SK-N-SH treated with all-trans-retinoic acid at 6 μM for 48 hours (cell line): ENCODE data around the gene ATOX1.

Experiments
- CSDC2 ChIP-seq: fragments of 250-450 bp; sonication (Bioruptor Pico); IDR thresholded peaks from 2 replicates; pipeline ENCODE4 v1.5.0; 2020; ENCODE audit warnings: mild to moderate bottlenecking, moderate library complexity
- RARB ChIP-seq: fragments of 250-450 bp; sonication (Bioruptor Pico); IDR thresholded peaks from 2 replicates; pipeline ENCODE4 v1.8.0; 2021; ENCODE audit warnings: mild to moderate bottlenecking, moderate library complexity
- TOX ChIP-seq: fragments of 250-450 bp; sonication (Bioruptor Pico); IDR thresholded peaks from 2 replicates; pipeline ENCODE4 v1.8.0; 2021; ENCODE audit warnings: mild to moderate bottlenecking, moderate library complexity, borderline replicate concordance
- ZC3H10 ChIP-seq: fragments of 250-450 bp; sonication (Bioruptor Pico); IDR thresholded peaks from 2 replicates; pipeline ENCODE4 v1.5.1; 2021; ENCODE audit warnings: mild to moderate bottlenecking, moderate library complexity
- ZNF565 ChIP-seq: fragments of 450-650 bp; formaldehyde crosslinking; conservative IDR thresholded peaks from 2 replicates; pipeline ENCODE4 v1.5.0; 2020; ENCODE audit warnings: low read depth, mild to moderate bottlenecking, moderate library complexity
- ZNF8 ChIP-seq: fragments of 450-650 bp; formaldehyde crosslinking; IDR thresholded peaks from 2 replicates; pipeline ENCODE4 v1.5.0; 2020; ENCODE audit warnings: mild to moderate bottlenecking, moderate library complexity
- TF ChIP-seq, protein P1 (sequence below): fragments of 250-450 bp; sonication (Bioruptor Pico); IDR thresholded peaks from 2 replicates; pipeline ENCODE4 v1.5.1; 2020; ENCODE audit warnings: low read depth, mild to moderate bottlenecking, moderate library complexity
- TF ChIP-seq, protein P2 (sequence below): fragments of 250-450 bp; sonication (Bioruptor Pico); IDR thresholded peaks from 2 replicates; pipeline ENCODE4 v1.8.0; 2020; ENCODE audit warnings: mild to moderate bottlenecking, moderate library complexity, borderline replicate concordance
- TF ChIP-seq, protein P3 (sequence below): fragments of 250-450 bp; sonication (Bioruptor Pico); IDR thresholded peaks from 2 replicates; pipeline ENCODE4 v1.8.0; 2021; ENCODE audit warnings: low read depth, mild to moderate bottlenecking, moderate library complexity, borderline replicate concordance

DNA sequence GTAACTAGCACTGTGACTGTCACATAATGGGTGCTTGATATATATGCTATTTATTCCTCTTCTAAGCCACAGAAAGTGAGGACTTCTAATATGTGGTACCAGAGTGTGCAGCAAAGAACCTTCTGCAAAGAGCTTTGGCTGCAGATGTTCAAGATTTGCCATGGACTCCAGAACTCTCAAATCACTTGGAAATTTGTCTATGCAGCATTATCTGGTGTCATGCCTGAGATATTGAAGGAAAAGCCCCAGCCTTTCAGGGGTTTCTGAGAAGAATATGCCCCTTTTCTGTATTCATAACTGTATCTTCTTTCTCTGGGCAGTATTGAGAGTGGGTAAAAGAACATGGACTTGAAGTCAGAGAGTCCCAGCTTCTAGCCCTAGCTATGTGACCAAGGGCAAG is 8.5 kb upstream of the ATOX1 start:
- TF ChIP-seq, protein P1, sequence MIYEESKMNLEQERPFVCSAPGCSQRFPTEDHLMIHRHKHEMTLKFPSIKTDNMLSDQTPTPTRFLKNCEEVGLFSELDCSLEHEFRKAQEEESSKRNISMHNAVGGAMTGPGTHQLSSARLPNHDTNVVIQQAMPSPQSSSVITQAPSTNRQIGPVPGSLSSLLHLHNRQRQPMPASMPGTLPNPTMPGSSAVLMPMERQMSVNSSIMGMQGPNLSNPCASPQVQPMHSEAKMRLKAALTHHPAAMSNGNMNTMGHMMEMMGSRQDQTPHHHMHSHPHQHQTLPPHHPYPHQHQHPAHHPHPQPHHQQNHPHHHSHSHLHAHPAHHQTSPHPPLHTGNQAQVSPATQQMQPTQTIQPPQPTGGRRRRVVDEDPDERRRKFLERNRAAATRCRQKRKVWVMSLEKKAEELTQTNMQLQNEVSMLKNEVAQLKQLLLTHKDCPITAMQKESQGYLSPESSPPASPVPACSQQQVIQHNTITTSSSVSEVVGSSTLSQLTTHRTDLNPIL (CRISPR knock-in tag): no peak
- TF ChIP-seq CSDC2 (CRISPR knock-in tag) (no peak), ZC3H10 (CRISPR knock-in tag) (no peak), TOX (CRISPR knock-in tag) (no peak), ZNF8 (CRISPR knock-in tag) (no peak), RARB (no peak), ZNF565 (no peak)
- TF ChIP-seq, protein P2, sequence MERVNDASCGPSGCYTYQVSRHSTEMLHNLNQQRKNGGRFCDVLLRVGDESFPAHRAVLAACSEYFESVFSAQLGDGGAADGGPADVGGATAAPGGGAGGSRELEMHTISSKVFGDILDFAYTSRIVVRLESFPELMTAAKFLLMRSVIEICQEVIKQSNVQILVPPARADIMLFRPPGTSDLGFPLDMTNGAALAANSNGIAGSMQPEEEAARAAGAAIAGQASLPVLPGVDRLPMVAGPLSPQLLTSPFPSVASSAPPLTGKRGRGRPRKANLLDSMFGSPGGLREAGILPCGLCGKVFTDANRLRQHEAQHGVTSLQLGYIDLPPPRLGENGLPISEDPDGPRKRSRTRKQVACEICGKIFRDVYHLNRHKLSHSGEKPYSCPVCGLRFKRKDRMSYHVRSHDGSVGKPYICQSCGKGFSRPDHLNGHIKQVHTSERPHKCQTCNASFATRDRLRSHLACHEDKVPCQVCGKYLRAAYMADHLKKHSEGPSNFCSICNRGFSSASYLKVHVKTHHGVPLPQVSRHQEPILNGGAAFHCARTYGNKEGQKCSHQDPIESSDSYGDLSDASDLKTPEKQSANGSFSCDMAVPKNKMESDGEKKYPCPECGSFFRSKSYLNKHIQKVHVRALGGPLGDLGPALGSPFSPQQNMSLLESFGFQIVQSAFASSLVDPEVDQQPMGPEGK (CRISPR knock-in tag): no peak
- TF ChIP-seq, protein P3, sequence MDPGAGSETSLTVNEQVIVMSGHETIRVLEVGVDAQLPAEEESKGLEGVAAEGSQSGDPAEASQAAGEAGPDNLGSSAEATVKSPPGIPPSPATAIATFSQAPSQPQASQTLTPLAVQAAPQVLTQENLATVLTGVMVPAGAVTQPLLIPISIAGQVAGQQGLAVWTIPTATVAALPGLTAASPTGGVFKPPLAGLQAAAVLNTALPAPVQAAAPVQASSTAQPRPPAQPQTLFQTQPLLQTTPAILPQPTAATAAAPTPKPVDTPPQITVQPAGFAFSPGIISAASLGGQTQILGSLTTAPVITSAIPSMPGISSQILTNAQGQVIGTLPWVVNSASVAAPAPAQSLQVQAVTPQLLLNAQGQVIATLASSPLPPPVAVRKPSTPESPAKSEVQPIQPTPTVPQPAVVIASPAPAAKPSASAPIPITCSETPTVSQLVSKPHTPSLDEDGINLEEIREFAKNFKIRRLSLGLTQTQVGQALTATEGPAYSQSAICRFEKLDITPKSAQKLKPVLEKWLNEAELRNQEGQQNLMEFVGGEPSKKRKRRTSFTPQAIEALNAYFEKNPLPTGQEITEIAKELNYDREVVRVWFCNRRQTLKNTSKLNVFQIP (CRISPR knock-in tag): no peak
